Vagina (tissue), 2 donors: ENCODE measurements around the gene CT83.

ENCODE experiments used
- POLR2A ChIP-seq, 2 donors: fragments of 450-650 bp; IDR thresholded peaks; one replicate each; pipeline ENCODE4 v1.6.1; 2017; ENCODE audit warnings: antibody characterized with exemption in 2 of 2, mild to moderate bottlenecking in 2 of 2, moderate library complexity in 2 of 2
- TF ChIP-seq, protein P1 (sequence below), 3 experiments: fragments of 450-650 bp in 2 of 3; fragments of 200-600 bp in 1 of 3; sonication (generic) in 1 of 3; IDR thresholded peaks; one replicate each; pipeline ENCODE4 v1.5.1; 2017 to 2019; ENCODE audit warnings: antibody characterized with exemption in 3 of 3, mild to moderate bottlenecking in 2 of 3, moderate library complexity in 2 of 3

- TF ChIP-seq, protein P1, sequence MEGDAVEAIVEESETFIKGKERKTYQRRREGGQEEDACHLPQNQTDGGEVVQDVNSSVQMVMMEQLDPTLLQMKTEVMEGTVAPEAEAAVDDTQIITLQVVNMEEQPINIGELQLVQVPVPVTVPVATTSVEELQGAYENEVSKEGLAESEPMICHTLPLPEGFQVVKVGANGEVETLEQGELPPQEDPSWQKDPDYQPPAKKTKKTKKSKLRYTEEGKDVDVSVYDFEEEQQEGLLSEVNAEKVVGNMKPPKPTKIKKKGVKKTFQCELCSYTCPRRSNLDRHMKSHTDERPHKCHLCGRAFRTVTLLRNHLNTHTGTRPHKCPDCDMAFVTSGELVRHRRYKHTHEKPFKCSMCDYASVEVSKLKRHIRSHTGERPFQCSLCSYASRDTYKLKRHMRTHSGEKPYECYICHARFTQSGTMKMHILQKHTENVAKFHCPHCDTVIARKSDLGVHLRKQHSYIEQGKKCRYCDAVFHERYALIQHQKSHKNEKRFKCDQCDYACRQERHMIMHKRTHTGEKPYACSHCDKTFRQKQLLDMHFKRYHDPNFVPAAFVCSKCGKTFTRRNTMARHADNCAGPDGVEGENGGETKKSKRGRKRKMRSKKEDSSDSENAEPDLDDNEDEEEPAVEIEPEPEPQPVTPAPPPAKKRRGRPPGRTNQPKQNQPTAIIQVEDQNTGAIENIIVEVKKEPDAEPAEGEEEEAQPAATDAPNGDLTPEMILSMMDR (IDR thresholded peaks at IDR 0.05) = no peak
- no peak for TF ChIP-seq POLR2A (IDR thresholded peaks at IDR 0.05)
Observed at GRCh38 chrX:116417214-116417613, 45.6 kb downstream of the CT83 start.
